ENCODE measurements around the gene C1orf35. TPM values are rescaled to one million over a fixed set of nuclear protein-coding genes. Genes with fewer than 3 reads are reported as not detected.

Gene C1orf35
- total and polyA plus RNA-seq, 9 of the 15 experiments (the other 6 are each of a cell fraction or from before 2014, with no cell fraction given) = 3.2 to 48.7 (median 12.5) TPM

DNA sequence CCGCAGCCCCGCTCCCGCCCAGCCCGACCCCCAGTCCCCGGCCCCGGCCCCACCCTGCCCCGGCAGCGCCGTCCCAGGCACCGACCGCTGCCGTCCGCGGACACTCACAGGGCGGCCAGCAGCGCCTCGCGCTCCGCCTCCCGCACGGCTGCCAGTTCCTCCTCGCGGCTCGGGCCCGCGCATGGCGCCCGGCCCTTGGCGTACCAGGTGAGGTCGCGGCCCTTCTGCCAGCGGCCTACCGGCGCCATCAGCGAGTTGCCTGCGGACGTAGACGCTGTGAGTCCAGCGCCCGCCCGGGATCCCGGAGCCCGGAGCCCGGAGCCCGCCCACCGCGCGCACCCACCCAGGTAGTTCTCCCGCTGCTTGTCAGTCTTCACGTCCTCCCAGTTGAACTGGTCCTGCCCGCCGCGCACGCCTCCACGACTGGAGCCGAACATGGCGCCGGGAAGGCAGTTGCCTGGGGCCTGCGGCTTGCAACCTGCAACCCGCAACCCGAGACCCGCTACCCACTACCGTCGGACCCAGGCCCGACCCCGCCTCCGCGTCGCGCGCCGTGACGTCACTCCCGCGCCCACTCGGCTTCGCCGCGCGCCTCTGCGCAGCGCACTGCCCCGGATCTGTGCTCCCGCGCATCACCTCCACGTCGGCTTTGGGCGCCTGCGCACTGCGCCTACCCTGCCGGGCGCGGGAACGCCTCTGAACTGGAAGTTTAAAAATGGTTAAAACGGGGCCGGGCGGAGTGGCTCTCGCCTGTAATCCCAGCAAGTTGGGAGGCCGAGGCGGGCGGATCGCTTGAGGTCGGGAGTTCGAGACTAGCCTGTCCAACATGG lies at the start of gene C1orf35 (continued):
- 0 out of 2 replicates have a peak, but pooled peaks have one; percentile 80 for TF ChIP-seq ZNF830 (CRISPR knock-in tag; IDR thresholded peaks at IDR 0.05)
- peak; percentile 86 for TF ChIP-seq GTF2E2 (tag; IDR thresholded peaks at IDR 0.05)
- TF ChIP-seq, protein P1, sequence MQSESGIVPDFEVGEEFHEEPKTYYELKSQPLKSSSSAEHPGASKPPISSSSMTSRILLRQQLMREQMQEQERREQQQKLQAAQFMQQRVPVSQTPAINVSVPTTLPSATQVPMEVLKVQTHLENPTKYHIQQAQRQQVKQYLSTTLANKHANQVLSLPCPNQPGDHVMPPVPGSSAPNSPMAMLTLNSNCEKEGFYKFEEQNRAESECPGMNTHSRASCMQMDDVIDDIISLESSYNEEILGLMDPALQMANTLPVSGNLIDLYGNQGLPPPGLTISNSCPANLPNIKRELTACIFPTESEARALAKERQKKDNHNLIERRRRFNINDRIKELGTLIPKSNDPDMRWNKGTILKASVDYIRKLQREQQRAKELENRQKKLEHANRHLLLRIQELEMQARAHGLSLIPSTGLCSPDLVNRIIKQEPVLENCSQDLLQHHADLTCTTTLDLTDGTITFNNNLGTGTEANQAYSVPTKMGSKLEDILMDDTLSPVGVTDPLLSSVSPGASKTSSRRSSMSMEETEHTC (IDR thresholded peaks at IDR 0.05) = peak; percentile 56; the same call in 1 of the 2 replicates
- TF ChIP-seq CHD4 (IDR thresholded peaks at IDR 0.05; ENCODE audit: insufficient read depth, insufficient replicate concordance, low read depth, low read length, poor library complexity, severe bottlenecking) = no peak
- TF ChIP-seq, protein P2, sequence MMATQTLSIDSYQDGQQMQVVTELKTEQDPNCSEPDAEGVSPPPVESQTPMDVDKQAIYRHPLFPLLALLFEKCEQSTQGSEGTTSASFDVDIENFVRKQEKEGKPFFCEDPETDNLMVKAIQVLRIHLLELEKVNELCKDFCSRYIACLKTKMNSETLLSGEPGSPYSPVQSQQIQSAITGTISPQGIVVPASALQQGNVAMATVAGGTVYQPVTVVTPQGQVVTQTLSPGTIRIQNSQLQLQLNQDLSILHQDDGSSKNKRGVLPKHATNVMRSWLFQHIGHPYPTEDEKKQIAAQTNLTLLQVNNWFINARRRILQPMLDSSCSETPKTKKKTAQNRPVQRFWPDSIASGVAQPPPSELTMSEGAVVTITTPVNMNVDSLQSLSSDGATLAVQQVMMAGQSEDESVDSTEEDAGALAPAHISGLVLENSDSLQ (IDR thresholded peaks at IDR 0.05) = peak; percentile 41; the same call in 1 of the 2 replicates
- TF ChIP-seq, protein P3, sequence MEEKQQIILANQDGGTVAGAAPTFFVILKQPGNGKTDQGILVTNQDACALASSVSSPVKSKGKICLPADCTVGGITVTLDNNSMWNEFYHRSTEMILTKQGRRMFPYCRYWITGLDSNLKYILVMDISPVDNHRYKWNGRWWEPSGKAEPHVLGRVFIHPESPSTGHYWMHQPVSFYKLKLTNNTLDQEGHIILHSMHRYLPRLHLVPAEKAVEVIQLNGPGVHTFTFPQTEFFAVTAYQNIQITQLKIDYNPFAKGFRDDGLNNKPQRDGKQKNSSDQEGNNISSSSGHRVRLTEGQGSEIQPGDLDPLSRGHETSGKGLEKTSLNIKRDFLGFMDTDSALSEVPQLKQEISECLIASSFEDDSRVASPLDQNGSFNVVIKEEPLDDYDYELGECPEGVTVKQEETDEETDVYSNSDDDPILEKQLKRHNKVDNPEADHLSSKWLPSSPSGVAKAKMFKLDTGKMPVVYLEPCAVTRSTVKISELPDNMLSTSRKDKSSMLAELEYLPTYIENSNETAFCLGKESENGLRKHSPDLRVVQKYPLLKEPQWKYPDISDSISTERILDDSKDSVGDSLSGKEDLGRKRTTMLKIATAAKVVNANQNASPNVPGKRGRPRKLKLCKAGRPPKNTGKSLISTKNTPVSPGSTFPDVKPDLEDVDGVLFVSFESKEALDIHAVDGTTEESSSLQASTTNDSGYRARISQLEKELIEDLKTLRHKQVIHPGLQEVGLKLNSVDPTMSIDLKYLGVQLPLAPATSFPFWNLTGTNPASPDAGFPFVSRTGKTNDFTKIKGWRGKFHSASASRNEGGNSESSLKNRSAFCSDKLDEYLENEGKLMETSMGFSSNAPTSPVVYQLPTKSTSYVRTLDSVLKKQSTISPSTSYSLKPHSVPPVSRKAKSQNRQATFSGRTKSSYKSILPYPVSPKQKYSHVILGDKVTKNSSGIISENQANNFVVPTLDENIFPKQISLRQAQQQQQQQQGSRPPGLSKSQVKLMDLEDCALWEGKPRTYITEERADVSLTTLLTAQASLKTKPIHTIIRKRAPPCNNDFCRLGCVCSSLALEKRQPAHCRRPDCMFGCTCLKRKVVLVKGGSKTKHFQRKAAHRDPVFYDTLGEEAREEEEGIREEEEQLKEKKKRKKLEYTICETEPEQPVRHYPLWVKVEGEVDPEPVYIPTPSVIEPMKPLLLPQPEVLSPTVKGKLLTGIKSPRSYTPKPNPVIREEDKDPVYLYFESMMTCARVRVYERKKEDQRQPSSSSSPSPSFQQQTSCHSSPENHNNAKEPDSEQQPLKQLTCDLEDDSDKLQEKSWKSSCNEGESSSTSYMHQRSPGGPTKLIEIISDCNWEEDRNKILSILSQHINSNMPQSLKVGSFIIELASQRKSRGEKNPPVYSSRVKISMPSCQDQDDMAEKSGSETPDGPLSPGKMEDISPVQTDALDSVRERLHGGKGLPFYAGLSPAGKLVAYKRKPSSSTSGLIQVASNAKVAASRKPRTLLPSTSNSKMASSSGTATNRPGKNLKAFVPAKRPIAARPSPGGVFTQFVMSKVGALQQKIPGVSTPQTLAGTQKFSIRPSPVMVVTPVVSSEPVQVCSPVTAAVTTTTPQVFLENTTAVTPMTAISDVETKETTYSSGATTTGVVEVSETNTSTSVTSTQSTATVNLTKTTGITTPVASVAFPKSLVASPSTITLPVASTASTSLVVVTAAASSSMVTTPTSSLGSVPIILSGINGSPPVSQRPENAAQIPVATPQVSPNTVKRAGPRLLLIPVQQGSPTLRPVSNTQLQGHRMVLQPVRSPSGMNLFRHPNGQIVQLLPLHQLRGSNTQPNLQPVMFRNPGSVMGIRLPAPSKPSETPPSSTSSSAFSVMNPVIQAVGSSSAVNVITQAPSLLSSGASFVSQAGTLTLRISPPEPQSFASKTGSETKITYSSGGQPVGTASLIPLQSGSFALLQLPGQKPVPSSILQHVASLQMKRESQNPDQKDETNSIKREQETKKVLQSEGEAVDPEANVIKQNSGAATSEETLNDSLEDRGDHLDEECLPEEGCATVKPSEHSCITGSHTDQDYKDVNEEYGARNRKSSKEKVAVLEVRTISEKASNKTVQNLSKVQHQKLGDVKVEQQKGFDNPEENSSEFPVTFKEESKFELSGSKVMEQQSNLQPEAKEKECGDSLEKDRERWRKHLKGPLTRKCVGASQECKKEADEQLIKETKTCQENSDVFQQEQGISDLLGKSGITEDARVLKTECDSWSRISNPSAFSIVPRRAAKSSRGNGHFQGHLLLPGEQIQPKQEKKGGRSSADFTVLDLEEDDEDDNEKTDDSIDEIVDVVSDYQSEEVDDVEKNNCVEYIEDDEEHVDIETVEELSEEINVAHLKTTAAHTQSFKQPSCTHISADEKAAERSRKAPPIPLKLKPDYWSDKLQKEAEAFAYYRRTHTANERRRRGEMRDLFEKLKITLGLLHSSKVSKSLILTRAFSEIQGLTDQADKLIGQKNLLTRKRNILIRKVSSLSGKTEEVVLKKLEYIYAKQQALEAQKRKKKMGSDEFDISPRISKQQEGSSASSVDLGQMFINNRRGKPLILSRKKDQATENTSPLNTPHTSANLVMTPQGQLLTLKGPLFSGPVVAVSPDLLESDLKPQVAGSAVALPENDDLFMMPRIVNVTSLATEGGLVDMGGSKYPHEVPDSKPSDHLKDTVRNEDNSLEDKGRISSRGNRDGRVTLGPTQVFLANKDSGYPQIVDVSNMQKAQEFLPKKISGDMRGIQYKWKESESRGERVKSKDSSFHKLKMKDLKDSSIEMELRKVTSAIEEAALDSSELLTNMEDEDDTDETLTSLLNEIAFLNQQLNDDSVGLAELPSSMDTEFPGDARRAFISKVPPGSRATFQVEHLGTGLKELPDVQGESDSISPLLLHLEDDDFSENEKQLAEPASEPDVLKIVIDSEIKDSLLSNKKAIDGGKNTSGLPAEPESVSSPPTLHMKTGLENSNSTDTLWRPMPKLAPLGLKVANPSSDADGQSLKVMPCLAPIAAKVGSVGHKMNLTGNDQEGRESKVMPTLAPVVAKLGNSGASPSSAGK (IDR thresholded peaks at IDR 0.05) = peak; percentile 88
- no peak for TF ChIP-seq ZNF764 (CRISPR knock-in tag; IDR thresholded peaks at IDR 0.05; ENCODE audit: low read depth)
- TF ChIP-seq HCFC1 (IDR thresholded peaks at IDR 0.05; ENCODE audit: low read depth, low read length) = peak; percentile 90
- 0 out of 2 replicates have a peak, but pooled peaks have one; percentile 30 for TF ChIP-seq JUNB (CRISPR knock-in tag; conservative IDR thresholded peaks at IDR 0.05)
- TF ChIP-seq HMG20A (CRISPR knock-in tag; conservative IDR thresholded peaks at IDR 0.05) = no peak
- peak; percentile 100 for TF ChIP-seq CREM (IDR thresholded peaks at IDR 0.05; ENCODE audit: low read depth)
